GM19099 (cell line): ENCODE data around the gene PARD3B.

ENCODE experiments used
- POLR2A ChIP-seq: IDR thresholded peaks from 3 replicates; pipeline ENCODE4 v1.6.1; 2011; ENCODE audit warnings: low read depth; ENCODE audit not compliant: insufficient read length; ENCODE audit errors: extremely low read depth

The PARD3B gene

DNA sequence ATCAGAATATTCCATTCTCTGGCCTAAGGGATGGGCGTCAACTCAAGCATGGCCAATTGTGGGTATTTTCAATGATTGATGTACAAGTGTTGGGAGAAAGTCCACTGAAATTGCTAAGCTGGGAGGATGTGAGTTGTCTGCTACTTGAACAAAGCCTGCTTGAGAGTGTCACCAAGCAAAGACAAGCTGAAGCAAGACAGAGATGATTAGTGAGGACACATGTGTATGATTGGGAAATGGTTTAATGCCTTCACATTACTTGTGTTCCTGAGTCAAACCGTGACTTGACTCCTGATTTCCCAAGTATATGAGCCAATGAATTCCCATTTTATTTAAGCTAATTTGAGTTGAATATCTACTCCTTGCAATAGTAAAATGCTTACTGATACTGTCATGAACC, 1113.3 kb downstream of the PARD3B start:
- TF ChIP-seq POLR2A, result no peak

DNA sequence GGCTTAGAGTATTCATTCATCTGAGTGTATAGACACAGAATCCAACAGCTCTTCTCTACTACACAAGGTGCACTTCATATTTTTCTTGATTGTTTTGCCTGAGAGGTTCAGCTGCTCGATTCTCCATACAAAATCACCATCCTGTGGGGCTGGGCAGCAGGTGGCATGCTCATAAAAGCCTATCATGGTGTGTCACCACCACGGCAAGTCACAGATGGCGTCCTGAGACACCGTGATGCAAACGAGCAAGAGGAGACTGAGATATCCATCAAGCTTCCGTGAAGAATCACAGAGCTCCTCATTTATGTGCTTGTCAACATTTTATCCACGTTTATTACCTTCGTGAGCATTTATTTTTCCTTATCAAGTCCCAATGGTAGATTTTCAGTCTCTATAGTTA, 1114.6 kb downstream of the PARD3B start:
- no peak for TF ChIP-seq POLR2A

DNA sequence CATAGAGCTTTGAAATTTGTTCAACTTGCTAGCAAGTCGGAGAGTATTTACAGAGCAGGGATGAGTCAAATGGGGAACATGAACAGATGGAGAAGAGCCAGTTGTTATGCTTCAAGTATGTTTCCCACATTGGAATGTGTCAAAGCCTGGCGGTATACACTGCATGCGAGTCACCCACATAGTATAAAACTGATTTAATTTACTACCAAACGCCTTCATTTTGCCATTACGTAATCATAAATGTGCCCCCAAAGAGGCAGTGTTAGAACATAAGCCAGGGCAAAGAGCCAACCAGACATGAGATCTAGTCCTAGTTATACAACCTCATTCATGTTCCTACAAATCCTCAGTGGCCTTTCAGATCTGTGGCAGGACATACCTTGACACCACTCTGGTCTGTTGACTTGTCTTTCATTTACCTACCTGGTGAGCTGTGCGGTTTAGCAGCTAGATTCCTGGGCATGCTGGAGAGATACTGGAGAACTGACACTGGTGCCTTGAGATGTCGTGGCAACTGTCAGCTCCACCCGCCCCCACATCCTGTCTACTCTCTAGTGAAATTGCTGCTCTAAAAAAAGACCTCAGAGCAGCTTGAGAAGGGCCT, 1115.3 kb downstream of the PARD3B start:
- TF ChIP-seq POLR2A, result no peak

DNA sequence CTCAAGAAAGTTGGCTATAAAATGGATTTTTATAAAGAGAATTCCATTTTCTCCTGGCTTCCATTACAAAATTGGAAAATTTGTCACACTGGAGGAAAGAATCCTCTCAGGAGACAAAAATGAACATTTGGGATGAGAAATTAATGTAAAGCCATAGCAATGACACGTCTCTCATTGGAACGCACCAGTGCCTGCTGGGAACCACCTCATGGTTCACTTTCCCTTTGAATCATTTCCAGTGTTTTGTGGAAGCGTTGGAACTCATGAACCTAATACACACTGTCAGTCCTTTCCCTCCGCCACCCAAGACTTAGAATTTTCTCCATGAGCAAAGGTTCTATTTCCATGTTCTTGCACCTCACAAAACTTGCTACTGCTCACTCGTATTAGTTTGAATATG, 1116.0 kb downstream of the PARD3B start:
- TF ChIP-seq POLR2A, result no peak

DNA sequence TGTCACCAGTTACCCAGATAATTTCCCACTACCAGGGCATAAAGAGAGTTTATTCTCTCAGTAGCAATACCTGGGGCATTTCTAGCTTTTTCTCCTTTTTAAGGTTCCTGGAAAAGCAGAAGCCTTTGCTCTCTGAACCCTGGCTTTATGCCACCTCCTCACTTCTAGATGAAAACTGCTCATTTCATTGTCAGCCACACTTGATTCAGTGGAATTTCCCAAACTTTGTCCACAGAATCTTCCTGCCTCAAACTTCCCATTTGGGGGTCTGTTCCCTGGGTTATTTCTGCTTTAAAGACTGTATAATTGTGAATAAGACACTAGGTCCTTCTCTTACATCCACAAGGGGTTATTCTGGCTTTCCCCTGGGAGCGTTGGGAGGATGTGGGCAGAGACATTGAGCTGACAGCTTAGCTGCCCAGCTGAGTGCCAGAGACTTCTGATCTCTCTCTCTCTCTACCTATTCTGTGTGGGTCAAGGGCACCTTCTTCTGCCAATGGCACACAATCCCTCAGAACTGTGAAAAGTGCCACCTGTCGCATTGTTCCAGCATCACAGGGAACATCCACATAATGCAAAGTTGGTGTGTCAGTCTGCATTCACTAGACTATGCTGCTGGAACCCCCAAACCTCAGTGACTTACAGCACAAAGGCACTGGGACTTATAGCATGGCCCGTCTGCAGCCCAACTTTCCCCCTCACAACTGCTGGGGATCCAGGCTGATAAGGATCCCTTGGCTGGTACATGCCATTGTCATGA, 1117.1 kb downstream of the PARD3B start:
- no peak for TF ChIP-seq POLR2A

DNA sequence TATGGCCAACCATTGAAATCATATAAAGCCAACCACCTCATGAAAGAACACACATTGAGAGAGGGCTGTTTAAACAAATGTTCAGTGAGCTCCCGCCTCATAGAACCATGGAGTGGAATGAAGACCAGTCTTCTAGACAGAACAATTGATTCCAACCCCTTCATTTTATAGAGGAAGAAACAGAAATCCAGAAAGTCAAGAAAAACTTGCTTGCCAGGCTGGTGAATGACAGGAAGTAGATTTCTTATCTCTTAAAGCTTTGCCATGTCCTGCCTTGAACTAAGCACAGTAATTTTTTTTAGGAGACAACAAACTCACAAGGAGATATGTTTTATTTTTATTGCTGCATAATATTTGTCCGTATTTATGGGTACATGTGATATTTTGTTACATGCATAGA, 1120.5 kb downstream of the PARD3B start:
- TF ChIP-seq POLR2A, result no peak
